KBM-7 (cell line): Measurements from ENCODE around the gene OVCA2.

Experiments
- DNase-seq: peaks from one replicate; pipeline ENCODE4 v3.0.0-alpha.2; 2015
- in situ Hi-C: fragments of 300-500 bp; cut with MboI; formaldehyde crosslinking; loops from 2 replicates; pipeline ENCODE4 v1.14.3; 2020; ENCODE audit warnings: low sequenced_read_pairs, low pct_unique_long_range_greater_than_20kb, mixed read lengths

The OVCA2 gene

DNA sequence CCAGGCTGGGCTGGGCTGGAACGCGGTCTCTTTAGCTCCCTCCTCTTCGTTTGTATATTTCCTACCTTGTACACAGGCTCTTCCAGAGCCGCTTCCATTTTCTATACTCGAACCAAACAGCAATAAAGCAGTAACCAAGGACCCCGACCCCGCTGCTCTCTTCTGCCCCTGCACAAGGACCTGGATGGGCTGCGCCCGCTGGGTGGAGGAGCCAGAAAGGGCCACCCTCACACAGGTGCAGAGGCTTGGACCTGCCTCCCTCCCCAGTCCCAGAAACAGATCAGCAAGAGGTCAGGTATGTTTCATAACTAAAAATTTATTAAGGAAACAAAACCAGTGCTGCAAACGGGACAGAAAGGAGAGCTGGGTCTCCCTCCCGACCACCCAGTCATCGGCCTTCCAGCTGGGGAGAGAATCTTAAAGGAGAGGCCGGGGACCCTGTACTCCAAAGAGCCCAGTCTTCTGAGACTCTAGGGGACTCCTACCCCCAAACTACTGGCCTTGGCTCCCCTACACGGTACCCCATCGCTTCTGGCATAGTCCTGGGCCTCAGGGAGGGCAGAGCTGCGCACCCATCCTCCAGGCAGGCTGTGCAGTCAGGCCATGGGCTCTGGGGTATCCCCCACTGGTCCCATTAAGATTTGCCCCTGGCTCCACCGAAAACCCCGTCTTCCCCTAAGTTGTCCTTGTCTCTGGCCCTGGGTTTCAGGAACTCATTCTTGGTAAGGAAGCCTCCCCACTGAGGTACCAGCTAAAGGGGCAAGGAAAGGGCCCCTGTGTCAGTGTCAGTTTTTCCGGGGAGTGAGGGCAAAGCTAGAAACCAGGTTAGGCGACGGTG lies 17.9 kb downstream of the OVCA2 start:
- in situ Hi-C loops, result loop anchor here (25.0 kb wide), 1 partner anchor 178 kb away; no protein-coding TSS in a partner anchor
- no peak for DNase-seq

- in situ Hi-C loops, result loop anchor here (25.0 kb wide), 1 partner anchor 177 kb away; no protein-coding TSS in a partner anchor
- no peak for DNase-seq
Observed at GRCh38 chr17:2060385-2060658, 18.5 kb downstream of the OVCA2 start.

DNA sequence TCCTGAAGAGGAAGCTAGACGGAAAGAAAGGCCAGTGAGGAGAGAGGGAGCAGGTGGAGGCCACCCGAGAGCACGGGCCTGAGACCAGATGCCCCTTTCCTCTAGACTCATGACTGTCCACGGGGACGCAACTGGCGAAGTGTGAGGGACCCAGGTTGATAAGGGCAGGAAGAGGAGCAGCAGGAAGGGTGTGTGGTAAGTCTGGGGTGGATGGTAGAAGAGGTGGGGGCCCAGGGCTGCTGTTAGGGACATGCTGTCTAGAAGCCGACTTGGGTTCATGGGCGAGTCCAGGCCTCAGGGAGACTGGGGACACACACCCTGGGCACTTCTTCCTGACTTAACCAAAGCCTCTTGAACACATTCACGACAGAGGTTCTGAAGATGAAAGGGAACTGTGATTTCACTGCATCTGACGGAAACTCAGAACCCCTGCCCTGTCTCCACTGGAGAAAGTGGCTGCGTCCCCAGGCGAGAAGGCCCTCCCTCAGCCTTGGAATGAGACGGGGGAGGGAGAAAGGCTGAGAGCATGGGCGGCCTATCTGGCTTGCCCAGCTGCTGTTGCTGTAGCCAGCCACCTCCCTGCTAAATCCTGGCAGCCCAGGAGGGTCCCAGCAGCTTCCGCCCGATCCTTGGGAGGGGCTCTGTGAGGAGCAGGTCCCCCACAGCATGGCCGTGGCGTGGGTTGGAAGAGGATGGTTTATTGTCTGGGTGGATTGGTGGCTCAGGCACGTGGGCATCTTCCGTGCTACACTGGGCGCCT lies 19.0 kb downstream of the OVCA2 start:
- no peak for DNase-seq
- in situ Hi-C loops, result loop anchor here (25.0 kb wide), 1 partner anchor 176 kb away; no protein-coding TSS in a partner anchor

DNA sequence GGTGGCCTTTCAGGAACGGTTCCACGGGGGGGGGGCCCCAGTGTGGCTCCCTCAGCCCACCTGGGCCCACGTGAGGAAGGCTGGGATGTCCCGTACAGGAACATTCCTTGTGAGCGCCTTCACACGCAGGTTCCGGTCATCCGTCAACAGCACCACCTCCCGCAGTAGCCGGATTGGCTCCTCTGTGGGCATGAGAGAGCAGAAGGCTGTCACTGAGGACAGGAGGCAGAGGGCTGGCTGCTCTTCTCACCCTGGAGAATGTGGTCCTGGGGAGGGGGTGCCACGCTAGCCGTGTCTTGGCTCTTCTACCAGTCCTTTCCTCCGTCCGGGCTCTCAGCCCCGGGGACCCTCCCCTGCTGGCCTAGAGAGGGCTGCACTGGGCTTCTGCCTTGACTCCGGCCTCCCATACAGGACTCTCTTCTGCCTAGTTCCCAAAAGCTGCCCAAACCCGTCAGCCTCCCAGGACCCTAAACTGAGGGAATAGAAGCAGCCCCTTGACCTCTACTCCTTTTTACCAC lies 19.7 kb downstream of the OVCA2 start:
- in situ Hi-C loops, result loop anchor here (25.0 kb wide), 1 partner anchor 176 kb away; no protein-coding TSS in a partner anchor
- DNase-seq, result no peak

DNA sequence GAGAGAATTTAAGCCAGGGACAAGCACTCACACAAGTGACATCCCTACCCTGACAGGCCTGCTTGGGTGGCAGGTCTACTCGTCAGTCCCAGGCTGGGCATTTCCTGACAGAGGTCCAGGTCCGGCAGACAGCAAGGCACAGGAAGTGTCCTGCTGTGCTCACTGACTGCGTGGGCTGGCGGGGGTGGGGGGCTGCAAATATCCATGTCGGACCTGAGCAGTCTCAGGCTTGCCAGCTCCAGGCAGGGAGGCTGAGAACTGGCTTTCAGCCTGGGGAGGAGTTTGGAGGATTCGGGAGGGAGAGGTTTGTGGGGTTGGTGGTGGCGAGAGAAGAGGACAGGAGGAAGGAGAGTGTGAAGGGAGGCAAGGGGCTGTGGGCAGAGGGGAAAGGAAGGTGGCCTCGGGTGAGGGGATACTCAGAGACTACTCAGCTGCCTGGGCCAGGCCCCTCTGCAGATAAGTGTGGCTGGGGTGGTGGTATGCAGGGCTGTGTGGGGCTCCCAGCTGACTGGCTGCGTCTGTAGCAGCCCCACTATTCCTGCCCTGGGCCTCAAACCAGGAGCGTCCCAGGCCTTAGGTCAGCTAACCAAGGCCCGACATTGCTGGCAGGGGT lies 20.9 kb downstream of the OVCA2 start:
- no peak for DNase-seq
- in situ Hi-C loops, result loop anchor here (25.0 kb wide), 1 partner anchor 175 kb away; no protein-coding TSS in a partner anchor

- in situ Hi-C loops, result loop anchor here (25.0 kb wide), 1 partner anchor 174 kb away; no protein-coding TSS in a partner anchor
- no peak for DNase-seq
Observed at GRCh38 chr17:2063261-2064146, 21.7 kb downstream of the OVCA2 start.

- DNase-seq, result no peak
- in situ Hi-C loops, result loop anchor here (25.0 kb wide), 1 partner anchor 173 kb away; no protein-coding TSS in a partner anchor
Observed at GRCh38 chr17:2064147-2064489, 22.3 kb downstream of the OVCA2 start.

DNA sequence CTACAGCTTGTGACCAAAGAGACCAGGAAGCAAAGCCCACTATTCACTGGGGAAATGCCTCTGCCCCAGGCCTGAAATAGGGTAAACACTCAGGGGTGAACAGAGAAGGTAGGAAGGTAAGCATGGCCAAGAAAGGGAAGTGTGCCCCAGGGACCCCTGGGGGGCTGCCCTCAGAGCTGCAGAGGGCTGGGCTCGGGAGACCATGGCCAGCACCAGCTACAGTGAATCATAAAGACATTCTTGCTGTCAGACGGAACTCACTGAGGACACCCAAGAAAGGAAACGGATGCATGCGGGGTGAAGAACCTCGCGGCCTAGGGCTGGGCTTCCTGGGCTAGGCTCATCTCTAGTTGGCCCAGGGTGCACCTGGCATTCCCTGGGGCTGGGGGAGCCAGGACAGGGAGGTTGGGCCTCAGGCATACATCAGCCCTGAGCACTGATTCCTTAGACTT lies 22.7 kb downstream of the OVCA2 start:
- in situ Hi-C loops, result loop anchor here (25.0 kb wide), 1 partner anchor 173 kb away; no protein-coding TSS in a partner anchor
- DNase-seq, result no peak

- in situ Hi-C loops, result loop anchor here (25.0 kb wide), 1 partner anchor 172 kb away; no protein-coding TSS in a partner anchor
- peak; percentile 75 for DNase-seq
Observed at GRCh38 chr17:2064980-2065785, 23.4 kb downstream of the OVCA2 start.

GRCh38 chr17:2065949-2066400 lies 24.2 kb downstream of the OVCA2 start:
- in situ Hi-C loops, result loop anchor here (25.0 kb wide), 1 partner anchor 171 kb away; no protein-coding TSS in a partner anchor
- no peak for DNase-seq

DNA sequence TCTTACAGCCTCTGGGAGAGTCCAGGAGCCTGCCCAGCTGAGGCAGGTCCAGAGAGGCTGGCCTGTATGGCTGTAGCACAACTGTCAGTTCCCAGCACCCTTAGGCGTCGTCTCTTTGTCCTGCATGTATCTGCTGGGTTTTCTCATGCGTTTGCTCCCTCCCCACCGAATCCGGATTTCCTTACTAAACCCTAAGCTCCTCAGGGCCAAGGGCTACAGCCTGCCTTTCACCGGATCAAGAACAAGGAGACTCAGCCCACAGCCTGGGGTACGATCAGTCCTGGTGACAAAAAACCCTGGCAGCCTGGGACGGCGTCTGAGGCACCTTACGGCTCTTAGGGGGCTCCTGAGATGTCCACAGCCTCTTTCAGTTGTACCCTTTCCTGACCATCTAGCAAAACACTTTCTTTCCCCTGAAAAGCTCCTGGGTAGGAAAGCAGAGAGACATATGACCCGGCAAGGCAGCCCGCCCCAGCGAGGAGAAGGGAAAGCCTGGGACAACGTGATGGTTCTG lies 25.3 kb downstream of the OVCA2 start:
- in situ Hi-C loops, result loop anchor here (25.0 kb wide), 1 partner anchor 170 kb away; no protein-coding TSS in a partner anchor

DNA sequence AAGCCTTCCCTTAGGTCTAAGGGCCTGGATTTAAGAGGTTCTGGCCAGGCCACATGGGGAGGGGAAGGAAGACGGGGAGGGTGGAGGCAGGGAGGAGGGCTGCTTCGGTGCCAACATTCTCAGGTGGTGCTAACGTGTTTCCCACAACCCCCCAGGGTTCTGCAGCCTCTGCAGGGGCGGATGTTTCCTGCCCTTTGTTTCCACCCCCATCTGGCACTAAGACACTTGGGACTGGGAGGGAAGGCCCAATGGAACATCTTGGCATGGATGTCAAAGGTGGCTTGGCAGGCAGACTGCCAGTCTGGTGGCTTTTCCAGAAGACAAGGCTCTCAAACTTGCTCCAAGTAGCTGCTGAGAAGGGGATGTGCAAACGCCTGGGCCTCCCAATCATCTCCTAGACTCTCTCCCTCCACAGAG lies 25.8 kb downstream of the OVCA2 start:
- in situ Hi-C loops, result loop anchor here (25.0 kb wide), 1 partner anchor 170 kb away; no protein-coding TSS in a partner anchor
- DNase-seq, result no peak

More for the DNA sequence above, 25.3 kb downstream of the OVCA2 start:
- no peak for DNase-seq

DNA sequence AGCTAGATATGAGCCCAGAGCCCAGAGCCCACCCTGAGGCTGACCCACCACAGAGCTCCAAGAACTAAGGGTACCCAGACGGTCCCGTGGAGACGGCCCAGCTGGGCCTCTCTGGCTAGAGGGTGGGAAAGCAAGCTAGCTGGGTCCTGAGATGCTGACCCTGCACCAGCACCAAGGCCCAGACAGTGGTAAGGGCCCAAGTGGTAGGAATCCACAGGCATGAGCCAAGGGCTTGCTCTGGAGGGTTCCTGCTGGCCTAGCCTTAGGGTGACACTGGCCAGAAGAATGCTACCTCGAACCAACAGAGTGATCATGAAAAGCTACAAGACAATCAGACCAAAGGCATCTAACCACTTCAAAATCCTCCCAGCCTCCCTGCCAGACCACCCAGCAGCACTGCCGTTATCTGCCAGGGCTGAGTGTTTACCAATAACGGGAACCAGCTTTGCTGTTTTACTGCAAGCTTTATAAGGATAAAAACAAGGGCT lies 26.3 kb downstream of the OVCA2 start:
- in situ Hi-C loops, result loop anchor here (25.0 kb wide), 1 partner anchor 169 kb away; no protein-coding TSS in a partner anchor
- no peak for DNase-seq

DNA sequence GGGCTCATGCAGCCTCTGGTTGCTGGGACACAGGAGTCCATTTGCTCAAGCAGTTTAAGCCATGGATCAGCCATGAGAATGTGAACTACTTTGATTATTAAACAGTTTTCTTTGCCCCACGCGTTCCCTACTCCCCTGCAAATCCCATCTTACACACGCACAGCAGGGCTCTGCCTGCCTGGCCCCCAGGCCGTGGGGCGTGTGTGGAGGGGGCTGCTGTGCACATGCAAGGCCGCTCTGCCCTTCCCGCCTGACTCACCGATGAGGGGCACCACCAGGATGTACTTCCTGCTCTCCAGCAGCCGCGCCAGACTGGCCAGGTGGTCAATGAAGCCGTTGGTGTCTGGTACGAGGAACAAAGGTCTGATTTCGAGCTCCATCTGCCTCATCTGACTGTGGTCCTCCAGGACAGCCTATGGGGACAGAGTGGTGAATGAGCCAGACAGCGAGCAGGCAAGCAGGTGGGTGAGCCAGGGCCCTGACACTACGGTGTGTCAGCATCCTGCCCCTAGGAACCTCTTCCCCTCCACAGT lies 26.8 kb downstream of the OVCA2 start:
- DNase-seq, result no peak
- in situ Hi-C loops, result loop anchor here (25.0 kb wide), 1 partner anchor 169 kb away; no protein-coding TSS in a partner anchor

GRCh38 chr17:2070241-2071023 lies 28.6 kb downstream of the OVCA2 start:
- no peak for DNase-seq
- in situ Hi-C loops, result loop anchor here (25.0 kb wide), 1 partner anchor 167 kb away; no protein-coding TSS in a partner anchor

GRCh38 chr17:2071024-2071385 lies 29.2 kb downstream of the OVCA2 start:
- in situ Hi-C loops, result loop anchor here (25.0 kb wide), 1 partner anchor 166 kb away; no protein-coding TSS in a partner anchor
- DNase-seq, result no peak
